Coronary artery (tissue), 2 donors: ENCODE data around the gene TMEM97.
"Not testable (repeated sequence)": the region's sequence is repeated elsewhere in the genome, so short reads cannot be mapped to it uniquely, and the experiment has no call there.

Experiments used
- DNase-seq: peaks from one replicate; pipeline ENCODE4 v3.0.0-alpha.2; 2017; ENCODE audit warnings: low spot score
- H3K27ac ChIP-seq, 2 donors: fragments of 200-600 bp; sonication (generic); one replicate each; pipeline ENCODE4 v1.5.1; 2016 to 2019
- H3K4me3 ChIP-seq: fragments of 200-600 bp; sonication (generic); 2 replicates; pipeline ENCODE4 v1.5.1; 2016; ENCODE audit warnings: mild to moderate bottlenecking, moderate library complexity
- CTCF ChIP-seq: fragments of 200-600 bp; sonication (generic); IDR thresholded peaks from one replicate; pipeline ENCODE4 v1.5.1; 2019; ENCODE audit warnings: antibody characterized with exemption

The TMEM97 gene

GRCh38 chr17:28276011-28276410 is 43.0 kb upstream of the TMEM97 start:
- H3K4me3 ChIP-seq = no peak overlapping the region
- H3K27ac ChIP-seq = no peak overlapping the region
- DNase-seq = no peak
- no peak for TF ChIP-seq CTCF

GRCh38 chr17:28279411-28279810 is 39.6 kb upstream of the TMEM97 start:
- TF ChIP-seq CTCF = no peak
- DNase-seq = no peak
- H3K27ac ChIP-seq = no peak overlapping the region
- H3K4me3 ChIP-seq = no peak overlapping the region

DNA sequence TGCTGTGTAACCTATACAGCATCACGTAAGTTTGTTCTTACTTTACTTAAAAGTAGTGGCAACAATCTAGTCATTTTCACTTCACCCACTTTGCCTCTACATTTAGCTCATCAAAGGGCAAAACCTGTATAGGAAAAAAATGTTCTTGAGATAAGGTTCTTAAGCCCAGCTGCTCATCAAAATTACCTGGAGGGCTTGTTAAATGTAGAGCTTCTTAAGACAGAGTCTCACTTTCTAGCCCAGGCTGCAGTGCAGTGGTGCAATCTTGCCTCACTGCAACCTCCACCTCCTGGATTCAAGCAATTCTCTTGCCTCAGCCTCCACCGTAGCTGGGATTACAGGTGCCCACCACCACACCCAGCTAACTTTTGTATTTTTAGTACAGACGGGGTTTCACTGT is 38.2 kb upstream of the TMEM97 start:
- no peak for DNase-seq
- no peak overlapping the region for H3K27ac ChIP-seq
- no peak overlapping the region for H3K4me3 ChIP-seq
- TF ChIP-seq CTCF = no peak

DNA sequence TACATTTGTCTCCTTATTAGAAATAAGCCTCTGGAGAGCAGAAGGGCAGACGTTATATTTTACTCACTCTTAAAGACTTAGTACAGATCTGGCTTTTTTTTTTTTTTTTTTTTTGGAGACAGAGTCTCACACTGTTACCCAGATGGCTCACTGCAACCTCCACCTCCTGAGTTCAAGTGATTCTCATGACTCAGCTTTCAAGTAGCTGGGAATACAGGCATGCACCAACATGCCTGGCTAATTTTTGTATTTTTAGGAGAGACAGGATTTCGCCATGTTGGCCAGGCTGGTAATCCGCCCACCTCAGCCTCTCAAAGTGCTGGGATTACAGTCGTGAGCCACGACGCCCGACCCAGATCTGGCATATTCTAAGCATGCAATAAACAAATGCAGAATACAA is 36.4 kb upstream of the TMEM97 start:
- DNase-seq = no peak
- no peak overlapping the region for H3K4me3 ChIP-seq
- TF ChIP-seq CTCF = no peak
- H3K27ac ChIP-seq = no peak overlapping the region

GRCh38 chr17:28285965-28286364 is 33.0 kb upstream of the TMEM97 start:
- no peak for DNase-seq
- no peak for TF ChIP-seq CTCF
- Histone ChIP-seq H3K27ac (no peak overlapping the region), H3K4me3 (no peak overlapping the region)

- Histone ChIP-seq H3K27ac (no peak overlapping the region), H3K4me3 (no peak overlapping the region)
- no peak for DNase-seq
- TF ChIP-seq CTCF = no peak
Observed at GRCh38 chr17:28290703-28291102, 28.3 kb upstream of the TMEM97 start.

DNA sequence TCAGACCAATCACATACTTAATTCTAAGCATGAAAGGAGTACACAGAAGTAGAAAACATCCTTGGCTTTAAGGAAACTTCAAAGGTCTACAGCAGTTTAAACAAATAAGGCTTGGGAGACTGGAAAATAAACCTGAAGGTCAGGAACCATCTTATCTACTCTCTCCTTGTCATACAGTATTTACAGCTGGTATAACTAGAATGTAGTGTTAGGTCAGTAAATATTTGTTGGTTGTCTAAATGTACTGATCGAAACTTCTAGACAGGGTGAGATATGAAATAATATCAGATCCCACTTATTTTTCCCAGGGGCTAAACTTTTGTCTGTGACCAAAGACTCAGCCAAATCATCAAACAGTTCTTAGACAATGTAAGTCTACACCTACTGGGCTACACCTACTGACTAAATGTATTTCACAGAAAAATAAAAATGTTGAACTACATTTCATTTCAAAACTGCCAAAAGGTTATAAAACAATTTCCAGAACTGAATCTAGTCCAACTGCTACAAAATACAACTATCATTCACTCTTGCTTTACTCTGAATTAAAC is 27.1 kb upstream of the TMEM97 start:
- Histone ChIP-seq H3K27ac (no peak overlapping the region), H3K4me3 (no peak overlapping the region)
- DNase-seq = no peak
- TF ChIP-seq CTCF = no peak

- DNase-seq, H3K4me3 ChIP-seq, H3K27ac ChIP-seq: not testable (repeated sequence)
Observed at GRCh38 chr17:28292878-28293277, 26.1 kb upstream of the TMEM97 start.
